Glutamatergic neuron (in vitro differentiated cells): ENCODE results near the gene SCN8A. TPM values are rescaled to one million over a fixed set of nuclear protein-coding genes. Genes with fewer than 3 reads are reported as not detected.

Experiments
- DNase-seq: peaks from one replicate; pipeline ENCODE4 v3.0.0; 2022
- H3K27ac Mint-ChIP-seq: one replicate; pipeline ENCODE4 v1.8.0; 2020; ENCODE audit warnings: mild to moderate bottlenecking, mixed read lengths, inconsistent platforms; ENCODE audit not compliant: unreplicated experiment
- H3K27me3 Mint-ChIP-seq: one replicate; pipeline ENCODE4 v1.8.0; 2020; ENCODE audit warnings: mild to moderate bottlenecking, moderate library complexity, mixed read lengths, inconsistent platforms; ENCODE audit not compliant: unreplicated experiment
- H3K36me3 Mint-ChIP-seq: one replicate; pipeline ENCODE4 v1.8.0; 2020; ENCODE audit warnings: mild to moderate bottlenecking, mixed read lengths, inconsistent platforms; ENCODE audit not compliant: unreplicated experiment
- H3K4me1 Mint-ChIP-seq: one replicate; pipeline ENCODE4 v1.8.0; 2020; ENCODE audit warnings: mild to moderate bottlenecking, low read depth, mixed read lengths, inconsistent platforms; ENCODE audit not compliant: unreplicated experiment
- H3K4me3 Mint-ChIP-seq: one replicate; pipeline ENCODE4 v1.8.0; 2020; ENCODE audit warnings: mild to moderate bottlenecking, mixed read lengths, inconsistent platforms; ENCODE audit not compliant: unreplicated experiment
- H3K9me3 Mint-ChIP-seq: one replicate; pipeline ENCODE4 v1.8.0; 2020; ENCODE audit warnings: mild to moderate bottlenecking, moderate library complexity, mixed read lengths, inconsistent platforms; ENCODE audit not compliant: unreplicated experiment
- CTCF ChIP-seq: fragments of 200-600 bp; sonication (generic); IDR thresholded peaks from one replicate; pipeline ENCODE4 v1.5.0; 2021; ENCODE audit not compliant: partially characterized antibody, unreplicated experiment
- total RNA-seq: library from RNA; stranded (reverse); fragmentation: NEBNext Ultra II Directional; extraction: Animal tissue kit (Norgen Biotek cat#: 25700); gene quantifications from one replicate; pipeline ENCODE4 v1.2.1, GENCODE V29; 2021; ENCODE audit not compliant: unreplicated experiment

The SCN8A gene
- total RNA-seq, 1 donor from 2014 or later: 47.6 TPM

DNA sequence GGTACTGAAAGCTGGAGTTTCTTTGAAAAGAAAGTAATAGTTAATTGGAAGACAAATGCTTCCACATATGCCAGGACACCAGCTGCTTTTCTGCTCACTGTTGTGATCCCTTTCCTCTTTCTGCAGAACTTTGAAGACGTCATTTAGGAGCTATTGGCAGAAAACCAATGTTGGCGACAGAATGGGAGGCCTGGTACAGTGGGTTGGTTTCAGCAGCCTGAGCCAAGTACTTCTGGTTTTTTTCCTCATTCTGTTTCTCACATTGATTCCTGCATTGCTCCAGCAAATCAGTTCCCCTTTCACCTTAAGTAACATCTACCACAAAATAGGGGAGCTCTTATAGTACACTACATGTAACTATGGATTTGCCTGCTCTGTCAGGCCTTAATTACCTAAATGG is 160.6 kb downstream of the SCN8A start:
- H3K9me3 Mint-ChIP-seq: peaks cover 2% of the 10 kb centered on the region
- no peak for DNase-seq
- H3K36me3 Mint-ChIP-seq: no peaks in the 10 kb centered on the region
- no peak for TF ChIP-seq CTCF
- H3K27me3 Mint-ChIP-seq: peaks cover 2% of the 10 kb centered on the region
- no peaks in the 10 kb centered on the region for H3K4me1 Mint-ChIP-seq
- no peak overlapping the region for H3K27ac Mint-ChIP-seq
- H3K4me3 Mint-ChIP-seq: no peak overlapping the region

GRCh38 chr12:51752234-51752889 is 161.3 kb downstream of the SCN8A start:
- Mint-ChIP-seq H3K27me3 (peaks cover 2% of the 10 kb centered on the region), H3K4me3 (no peak overlapping the region), H3K36me3 (peaks cover 3% of the 10 kb centered on the region), H3K9me3 (peaks cover 2% of the 10 kb centered on the region), H3K4me1 (no peaks in the 10 kb centered on the region), H3K27ac (no peak overlapping the region)
- no peak for DNase-seq
- TF ChIP-seq CTCF: no peak

GRCh38 chr12:51753980-51754675 is 163.1 kb downstream of the SCN8A start:
- peaks cover 3% of the 10 kb centered on the region for H3K36me3 Mint-ChIP-seq
- H3K9me3 Mint-ChIP-seq: peaks cover 2% of the 10 kb centered on the region
- no peak for DNase-seq
- no peaks in the 10 kb centered on the region for H3K4me1 Mint-ChIP-seq
- TF ChIP-seq CTCF: no peak
- no peak overlapping the region for H3K27ac Mint-ChIP-seq
- H3K27me3 Mint-ChIP-seq: peaks cover 2% of the 10 kb centered on the region
- H3K4me3 Mint-ChIP-seq: no peak overlapping the region

DNA sequence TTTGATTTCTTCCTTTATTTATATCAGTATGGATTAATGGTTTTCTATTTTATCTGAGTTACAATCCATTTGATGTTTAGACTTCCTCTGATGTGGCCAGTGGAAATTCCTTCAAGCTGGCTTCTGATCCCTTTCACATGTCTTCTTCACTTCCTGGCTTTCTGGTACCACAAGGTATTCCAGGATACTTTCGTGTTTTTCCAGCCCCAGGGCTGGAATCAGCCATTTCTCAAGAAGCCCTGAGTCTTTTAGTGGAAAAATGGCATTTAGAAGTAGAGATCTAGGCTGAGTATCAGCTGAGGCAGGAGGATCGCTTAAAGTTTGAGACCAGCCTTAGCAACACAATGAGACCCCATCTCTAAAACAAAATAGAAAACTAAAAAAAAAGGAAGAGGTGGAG is 164.2 kb downstream of the SCN8A start:
- H3K4me1 Mint-ChIP-seq: no peaks in the 10 kb centered on the region
- TF ChIP-seq CTCF: no peak
- H3K36me3 Mint-ChIP-seq: peaks cover 3% of the 10 kb centered on the region
- peaks cover 2% of the 10 kb centered on the region for H3K9me3 Mint-ChIP-seq
- no peak overlapping the region for H3K27ac Mint-ChIP-seq
- no peaks in the 10 kb centered on the region for H3K27me3 Mint-ChIP-seq
- H3K4me3 Mint-ChIP-seq: no peak overlapping the region
- no peak for DNase-seq

GRCh38 chr12:51759175-51759574 is 168.1 kb downstream of the SCN8A start:
- no peaks in the 10 kb centered on the region for H3K27me3 Mint-ChIP-seq
- TF ChIP-seq CTCF: no peak

More at GRCh38 chr12:51759175-51759574, 168.1 kb downstream of the SCN8A start:
- Mint-ChIP-seq H3K4me1 (no peaks in the 10 kb centered on the region), H3K9me3 (peaks cover 3% of the 10 kb centered on the region), H3K36me3 (peaks cover 3% of the 10 kb centered on the region), H3K4me3 (no peak overlapping the region), H3K27ac (no peak overlapping the region)
- no peak for DNase-seq
